H1 (cell line): Measurements from ENCODE around the gene PABPC4L. TPM values are rescaled to one million over a fixed set of nuclear protein-coding genes. Genes with fewer than 3 reads are reported as not detected.

Experiments used
- CTCF ChIA-PET: fragments of 300-600 bp; sonication (Branson Sonifier 250); formaldehyde crosslinking; loops from one replicate; lab custom pipeline; 2021; ENCODE audit not compliant: partially characterized antibody; lab: Charles Lee
- POLR2A ChIA-PET: fragments of 300-600 bp; sonication (Branson Sonifier 250); formaldehyde crosslinking; loops from one replicate; lab custom pipeline; 2021; ENCODE audit warnings: inconsistent platforms; ENCODE audit not compliant: partially characterized antibody; lab: Charles Lee
- DNase-seq, 2 experiments: peaks; one replicate each; pipeline versions ENCODE4 v3.0.0 to v3.0.0-alpha.2; 2010 to 2022; ENCODE audit warnings: low spot score in 2 of 2, low read depth in 1 of 2, mixed read lengths in 1 of 2
- FAIRE-seq: peaks from 2 replicates; lab custom pipeline; 2011; peaks lifted over from hg19 to GRCh38; lab: Jason Lieb, UNC
- H2AFZ ChIP-seq: 2 replicates; pipeline ENCODE4 v1.8.1; 2012; ENCODE audit warnings: low read length, inconsistent platforms
- H2AK5ac ChIP-seq: 2 replicates; pipeline ENCODE4 v1.6.1; 2013; ENCODE audit warnings: low read depth, low read length
- H2BK120ac ChIP-seq: replicated peaks from 2 replicates; pipeline ENCODE3; 2013; ENCODE audit warnings: low read depth, low read length, inconsistent platforms
- H2BK12ac ChIP-seq: 2 replicates; pipeline ENCODE4 v1.6.1; 2013; ENCODE audit warnings: low read depth, low read length
- H2BK15ac ChIP-seq: 2 replicates; pipeline ENCODE4 v1.6.1; 2013; ENCODE audit warnings: low read length
- H2BK20ac ChIP-seq: 2 replicates; pipeline ENCODE4 v1.6.1; 2013; ENCODE audit warnings: low read length
- H2BK5ac ChIP-seq: 2 replicates; pipeline ENCODE4 v1.6.1; 2013; ENCODE audit warnings: low read depth, low read length
- H3K14ac ChIP-seq: 2 replicates; pipeline ENCODE4 v1.6.1; 2013; ENCODE audit warnings: inconsistent platforms; ENCODE audit not compliant: insufficient read length
- H3K18ac ChIP-seq: 2 replicates; pipeline ENCODE4 v1.6.1; 2013; ENCODE audit warnings: low read length; ENCODE audit errors: extremely low read depth
- H3K23ac ChIP-seq: 2 replicates; pipeline ENCODE4 v1.6.1; 2013; ENCODE audit warnings: inconsistent platforms; ENCODE audit not compliant: insufficient read length
- H3K23me2 ChIP-seq: 2 replicates; pipeline ENCODE4 v1.6.1; 2013; ENCODE audit warnings: low read depth, low read length
- H3K27ac ChIP-seq: 2 replicates; pipeline ENCODE4 v1.6.1; 2011; ENCODE audit warnings: low read depth, low read length, inconsistent platforms
- H3K27me3 ChIP-seq, 4 experiments: replicated peaks in 1 of 4; 1 replicate in 1 of 4; 2 replicates in 3 of 4; pipeline versions ENCODE4 v1.6.1 to v1.8.1; 2011 to 2013; ENCODE audit warnings: low read length in 3 of 4, mild to moderate bottlenecking in 3 of 4, inconsistent platforms in 2 of 4, mixed read lengths in 2 of 4, moderate library complexity in 1 of 4; ENCODE audit not compliant: control insufficient read depth in 3 of 4, insufficient read depth in 3 of 4; ENCODE audit errors: extremely low read depth in 1 of 4
- H3K36me3 ChIP-seq, 4 experiments: 2 replicates each; pipeline versions ENCODE4 v1.6.1 to v1.8.1; 2011 to 2013; ENCODE audit warnings: mild to moderate bottlenecking in 4 of 4, low read length in 3 of 4, moderate library complexity in 2 of 4, control low read depth in 1 of 4, inconsistent platforms in 1 of 4; ENCODE audit not compliant: insufficient read depth in 4 of 4, control insufficient read depth in 2 of 4
- H3K4ac ChIP-seq: replicated peaks from 2 replicates; pipeline ENCODE3; 2013; ENCODE audit warnings: low read length, low read depth, mixed read lengths, inconsistent platforms; ENCODE audit not compliant: insufficient read length
- H3K4me1 ChIP-seq, 4 experiments: replicated peaks in 1 of 4; 1 replicate in 1 of 4; 2 replicates in 3 of 4; pipeline versions ENCODE4 v1.6.1 to v1.8.1; 2011 to 2013; ENCODE audit warnings: low read length in 3 of 4, inconsistent platforms in 2 of 4, mixed read lengths in 1 of 4; ENCODE audit not compliant: insufficient read depth in 4 of 4, control insufficient read depth in 3 of 4
- H3K4me2 ChIP-seq, 2 experiments: 2 replicates each; pipeline versions ENCODE4 v1.6.1 to v1.8.1; 2011 to 2013; ENCODE audit warnings: low read depth in 2 of 2, low read length in 2 of 2, control low read depth in 1 of 2, inconsistent platforms in 1 of 2, mild to moderate bottlenecking in 1 of 2; ENCODE audit not compliant: insufficient read depth in 1 of 2
- H3K4me3 ChIP-seq, 4 experiments: fragments of 200-600, 300-600 bp in 1 of 4; sonication (generic), shearing (Covaris generic), sonication (Bioruptor Twin) in 1 of 4; 2 replicates each; pipeline versions ENCODE4 v1.5.1 to v1.8.1; 2011 to 2016; ENCODE audit warnings: low read length in 4 of 4, low read depth in 3 of 4, control low read depth in 2 of 4, inconsistent platforms in 2 of 4, mild to moderate bottlenecking in 2 of 4, mixed read lengths in 1 of 4, moderate library complexity in 1 of 4; ENCODE audit not compliant: insufficient read depth in 2 of 4; ENCODE audit errors: extremely low read depth in 1 of 4
- H3K56ac ChIP-seq: replicated peaks from 2 replicates; pipeline ENCODE3; 2013; ENCODE audit warnings: low read depth, mild to moderate bottlenecking, mixed read lengths, low read length, inconsistent platforms; ENCODE audit not compliant: insufficient read length
- H3K79me1 ChIP-seq: 2 replicates; pipeline ENCODE4 v1.6.1; 2013; ENCODE audit warnings: low read depth, low read length, control low read depth
- H3K79me2 ChIP-seq, 2 experiments: 2 replicates each; pipeline versions ENCODE4 v1.6.1 to v1.8.1; 2012 to 2013; ENCODE audit warnings: low read length in 2 of 2, mild to moderate bottlenecking in 2 of 2, inconsistent platforms in 1 of 2; ENCODE audit not compliant: insufficient read depth in 2 of 2, control insufficient read depth in 1 of 2
- H3K9ac ChIP-seq, 4 experiments: replicated peaks in 1 of 4; 1 replicate in 1 of 4; 2 replicates in 3 of 4; pipeline versions ENCODE4 v1.6.1 to v1.8.1; 2011 to 2013; ENCODE audit warnings: low read depth in 3 of 4, low read length in 3 of 4, control low read depth in 2 of 4, mild to moderate bottlenecking in 2 of 4, moderate library complexity in 2 of 4, inconsistent platforms in 1 of 4; ENCODE audit errors: extremely low read depth in 1 of 4
- H3K9me3 ChIP-seq, 2 experiments: 2 replicates each; pipeline versions ENCODE4 v1.6.1 to v1.8.1; 2012 to 2013; ENCODE audit warnings: mild to moderate bottlenecking in 2 of 2, moderate library complexity in 2 of 2, control low read depth in 1 of 2, inconsistent platforms in 1 of 2, low read depth in 1 of 2, low read length in 1 of 2, mixed read lengths in 1 of 2; ENCODE audit not compliant: insufficient read depth in 2 of 2
- H4K20me1 ChIP-seq, 2 experiments: replicated peaks in 1 of 2; 2 replicates each; pipeline versions ENCODE3 to v1.8.1; 2011 to 2013; ENCODE audit warnings: inconsistent platforms in 2 of 2, low read length in 2 of 2, mild to moderate bottlenecking in 1 of 2; ENCODE audit not compliant: insufficient read depth in 2 of 2, control insufficient read depth in 1 of 2
- H4K5ac ChIP-seq: 2 replicates; pipeline ENCODE4 v1.6.1; 2013; ENCODE audit warnings: low read length, low read depth, mixed read lengths, inconsistent platforms; ENCODE audit not compliant: insufficient read length
- H4K8ac ChIP-seq: 2 replicates; pipeline ENCODE4 v1.8.0; 2013; ENCODE audit warnings: mild to moderate bottlenecking, moderate library complexity, low read length, inconsistent platforms; ENCODE audit not compliant: insufficient read depth; ENCODE audit errors: extremely low read depth
- H4K91ac ChIP-seq: replicated peaks from 2 replicates; pipeline ENCODE3; 2013; ENCODE audit warnings: low read length, mixed read lengths, inconsistent platforms; ENCODE audit not compliant: insufficient read length
- PHF8 ChIP-seq: fragments of 200-600 bp; sonication (generic); conservative IDR thresholded peaks from 2 replicates; pipeline ENCODE4 v1.7.1; 2012; ENCODE audit warnings: low read depth, mild to moderate bottlenecking, inconsistent platforms, low read length, moderate library complexity
- SIN3A ChIP-seq, 2 experiments: IDR thresholded peaks in 1 of 2; conservative IDR thresholded peaks in 1 of 2; 2 replicates each; pipeline ENCODE4 v1.6.1; 2011 to 2012; ENCODE audit warnings: low read length in 2 of 2, improper control_type of control experiment in 1 of 2, low read depth in 1 of 2, mild to moderate bottlenecking in 1 of 2
- WGBS, 2 experiments: shearing (Covaris generic) in 1 of 2; methylation state at CpG; one replicate each; pipeline versions ENCODE4 v1.1.6 to v1.1.7; 2013 to 2015; ENCODE audit warnings: low lambda C conversion rate in 2 of 2, mixed read lengths in 2 of 2, inconsistent platforms in 1 of 2, low coverage in 1 of 2, missing lambda C conversion rate in 1 of 2; ENCODE audit not compliant: insufficient replicate concordance in 2 of 2, insufficient coverage in 1 of 2, insufficient read length in 1 of 2; ENCODE audit errors: extremely low coverage in 1 of 2, missing lambda C conversion rate in 1 of 2; 5-methylcytosine and 5-hydroxymethylcytosine counted together
- polyA plus RNA-seq, 7 experiments: library from polyadenylated mRNA; depleted of rRNA in 3 of 7; stranded (reverse) in 5 of 7; unstranded in 2 of 7; fragments of >200 nt in 5 of 7; fragments of 200-250 nt in 2 of 7; gene quantifications; 1 replicate in 5 of 7; 2 replicates in 1 of 7; 4 replicates in 1 of 7; pipeline versions ENCODE4 v1.2.1 to v1.2.3, GENCODE V29; 2011 to 2013; ENCODE audit warnings: missing spikeins in 2 of 7, mixed read lengths in 2 of 7
- total RNA-seq: library from RNA; stranded (reverse); fragmentation: NEBNext Ultra II Directional; extraction: Animal tissue kit (Norgen Biotek cat#: 25700); gene quantifications from 2 replicates; pipeline ENCODE4 v1.2.1, GENCODE V29; 2021

The PABPC4L gene
- total and polyA plus RNA-seq, 2 of the 8 experiments (the other 6 are each of a cell fraction or from before 2014, with no cell fraction given), result 0.51 to 4.2 TPM

DNA sequence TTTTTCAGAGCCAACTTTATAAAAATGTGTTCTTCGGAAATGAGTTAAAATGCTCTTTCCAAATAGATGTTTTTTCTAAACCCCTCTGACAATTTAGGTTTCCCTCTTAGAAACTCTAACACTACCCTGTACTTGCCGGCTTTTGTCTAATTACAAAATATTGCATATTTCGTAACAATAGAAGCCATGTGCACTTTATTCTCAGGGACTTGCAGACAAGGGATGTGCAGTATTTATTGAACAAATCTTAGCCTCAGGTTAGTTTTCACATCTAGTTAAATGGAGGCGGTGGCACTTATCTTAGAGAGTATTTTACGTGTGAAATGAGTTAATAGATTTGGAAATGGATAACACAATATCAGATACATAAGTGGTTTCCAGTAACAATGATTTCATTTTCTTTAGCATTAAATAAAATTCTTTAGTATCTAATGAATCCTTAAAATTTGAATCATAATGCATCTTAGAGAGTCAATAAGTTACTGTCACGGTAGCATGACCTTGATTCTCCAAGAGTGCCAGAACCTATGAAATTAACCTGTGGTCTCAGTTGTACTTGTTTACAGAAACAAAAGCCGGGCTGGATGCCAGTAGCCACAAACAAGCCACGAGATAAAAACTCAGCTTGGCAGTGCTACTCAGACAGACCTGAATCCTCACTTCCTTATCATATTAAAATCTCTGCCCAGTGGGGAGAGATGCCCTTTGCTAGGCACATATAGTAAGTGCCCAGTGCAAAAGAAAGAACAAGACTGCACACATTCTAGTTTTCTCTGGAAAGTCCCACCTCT is 772 bp upstream of the PABPC4L start:
- Histone ChIP-seq H3K27ac (no peak overlapping the region), H3K9me3 (peaks cover 8 to 12% of the 10 kb centered on the region in 2 experiments), H4K8ac (no peak overlapping the region), H2BK20ac (no peak overlapping the region), H2AK5ac (no peak overlapping the region), H3K4me3 (peak overlapping the region in 1 of 4 experiments; percentile 59; a peak in 2 of 8 replicates), H3K14ac (no peak overlapping the region), H3K18ac (no peak overlapping the region), H3K79me1 (no peaks in the 10 kb centered on the region), H3K79me2 (no peaks in the 10 kb centered on the region), H4K20me1 (no peaks in the 10 kb centered on the region), H3K23me2 (no peaks in the 10 kb centered on the region; the same call in 1 of the 2 replicates), H3K4me1 (peaks cover 0 to 3% (median under 1%) of the 10 kb centered on the region in 4 experiments; a peak in 3 of 7 replicates), H2BK12ac (no peak overlapping the region), H3K4me2 (peak overlapping the region in 1 of 2 experiments; percentile 58; a peak in 2 of 4 replicates), H2AFZ (0 out of 2 replicates have a peak overlapping the region, but pooled peaks have one; percentile 53), H3K56ac (no peak overlapping the region), H3K9ac (no peak overlapping the region), H3K4ac (no peak overlapping the region), H2BK15ac (no peak overlapping the region), H2BK120ac (no peak overlapping the region), H2BK5ac (no peak overlapping the region), H3K36me3 (peaks cover 0 to 3% (median 1%) of the 10 kb centered on the region in 4 experiments; a peak in 2 of 8 replicates), H3K23ac (no peak overlapping the region), H3K27me3 (no peaks in the 10 kb centered on the region), H4K91ac (no peak overlapping the region), H4K5ac (no peak overlapping the region)
- WGBS, 2 experiments, result 92% methylated on average over 8 of the region's 8 CpGs; no CpG with 5 or more reads in 1 of the 2 experiments
- TF ChIP-seq SIN3A (conservative IDR thresholded peaks at IDR 0.05 in 1 of 2, IDR thresholded peaks at IDR 0.05 in 1 of 2; ENCODE audit: low read depth in 1 of 2, low read length in 2 of 2) (no peak), PHF8 (no peak)
- DNase-seq (no peak), FAIRE-seq (no peak)
- CTCF ChIA-PET, result no interaction called here
- POLR2A ChIA-PET, result no interaction called here
